GM19468 (cell line): Measurements from ENCODE around the gene TRPM6.

ENCODE experiments used
- ATAC-seq: cut with Tn5 transposase; IDR thresholded peaks from one replicate; pipeline ENCODE4 v1.9.1; 2021; ENCODE audit warnings: mild to moderate bottlenecking, moderate library complexity, moderate number of reproducible peaks; ENCODE audit not compliant: unreplicated experiment; ENCODE audit errors: extremely low read depth

Gene TRPM6

GRCh38 chr9:74775396-74775795 is 112.3 kb downstream of the TRPM6 start:
- ATAC-seq, result no peak

DNA sequence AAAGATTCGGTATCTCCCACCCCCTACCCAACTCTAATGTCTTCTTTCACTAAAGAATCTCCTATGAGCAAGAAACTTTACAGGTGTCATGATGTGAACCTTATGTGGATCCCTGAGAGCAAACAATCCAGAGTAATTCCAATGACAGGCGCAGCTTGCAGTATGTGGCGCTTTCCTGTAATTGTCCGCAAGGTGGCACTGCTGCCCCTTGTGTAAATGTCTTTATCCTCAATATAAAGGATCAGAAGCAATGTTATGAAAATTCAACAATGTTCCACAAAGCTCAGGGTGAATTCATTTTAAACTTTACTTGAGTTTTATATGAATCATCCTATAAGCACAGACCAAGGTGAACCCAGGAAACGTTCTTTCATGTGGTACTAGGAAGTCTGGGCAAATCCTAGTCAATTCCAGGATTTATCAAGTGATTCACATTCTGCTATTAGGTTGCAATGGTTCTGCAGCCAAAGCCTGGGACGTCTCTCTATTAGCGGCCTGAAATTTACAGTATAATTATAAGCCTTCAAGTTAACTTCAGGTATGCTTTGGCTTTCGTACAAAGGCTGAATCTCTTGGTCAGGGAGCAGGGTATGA is 113.7 kb downstream of the TRPM6 start:
- no peak for ATAC-seq

DNA sequence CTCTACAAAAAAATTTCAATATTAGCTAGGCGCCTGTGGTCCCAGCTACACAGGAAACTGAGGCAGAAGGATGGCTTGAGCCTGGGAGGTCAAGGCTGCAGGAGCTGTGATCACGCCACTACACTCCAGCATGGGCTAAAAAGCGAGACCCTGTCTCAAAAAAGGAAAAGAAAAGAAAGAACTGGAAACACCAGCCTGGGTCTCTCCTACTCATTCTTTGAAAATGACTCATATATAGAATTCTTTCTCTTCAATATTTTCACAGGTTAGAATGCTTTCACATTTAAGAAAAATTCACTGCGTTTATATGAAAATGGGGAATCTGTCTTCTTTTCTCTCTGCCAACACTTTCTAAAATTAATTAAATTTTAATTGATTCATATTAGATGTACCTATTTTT is 115.6 kb downstream of the TRPM6 start:
- no peak for ATAC-seq

DNA sequence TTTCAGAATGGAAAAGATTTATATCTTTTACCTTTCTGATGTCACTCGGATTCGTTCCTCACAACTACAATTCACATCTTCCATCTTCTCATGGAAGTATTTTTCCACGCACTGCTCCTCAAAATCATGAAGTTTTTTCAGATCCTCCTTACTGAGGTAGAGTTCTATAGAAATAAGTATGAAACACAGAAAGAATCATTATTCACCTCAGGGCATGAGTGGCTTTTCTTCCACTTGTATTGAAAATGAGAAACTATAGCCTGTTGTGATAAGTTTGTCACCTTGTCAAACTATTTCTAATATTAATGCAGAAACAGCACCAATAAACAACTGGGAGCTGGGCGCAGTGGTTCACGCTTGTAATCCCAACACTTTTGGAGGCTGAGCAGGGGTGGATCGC is 116.0 kb downstream of the TRPM6 start:
- no peak for ATAC-seq

DNA sequence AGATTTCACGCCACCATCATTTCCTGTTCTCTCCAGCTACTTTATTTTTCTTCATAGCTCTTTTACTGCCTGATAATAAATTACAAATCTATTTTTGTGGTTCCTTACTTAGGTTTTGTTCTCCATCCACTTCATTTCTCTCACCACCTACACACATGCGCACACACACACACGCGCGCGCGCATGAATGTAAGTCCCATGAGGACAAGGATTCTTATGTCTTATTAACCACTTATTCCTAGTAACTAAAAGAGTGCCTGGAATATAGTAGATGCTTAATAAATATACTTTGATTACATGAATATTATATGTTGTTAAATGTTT is 116.5 kb downstream of the TRPM6 start:
- no peak for ATAC-seq

DNA sequence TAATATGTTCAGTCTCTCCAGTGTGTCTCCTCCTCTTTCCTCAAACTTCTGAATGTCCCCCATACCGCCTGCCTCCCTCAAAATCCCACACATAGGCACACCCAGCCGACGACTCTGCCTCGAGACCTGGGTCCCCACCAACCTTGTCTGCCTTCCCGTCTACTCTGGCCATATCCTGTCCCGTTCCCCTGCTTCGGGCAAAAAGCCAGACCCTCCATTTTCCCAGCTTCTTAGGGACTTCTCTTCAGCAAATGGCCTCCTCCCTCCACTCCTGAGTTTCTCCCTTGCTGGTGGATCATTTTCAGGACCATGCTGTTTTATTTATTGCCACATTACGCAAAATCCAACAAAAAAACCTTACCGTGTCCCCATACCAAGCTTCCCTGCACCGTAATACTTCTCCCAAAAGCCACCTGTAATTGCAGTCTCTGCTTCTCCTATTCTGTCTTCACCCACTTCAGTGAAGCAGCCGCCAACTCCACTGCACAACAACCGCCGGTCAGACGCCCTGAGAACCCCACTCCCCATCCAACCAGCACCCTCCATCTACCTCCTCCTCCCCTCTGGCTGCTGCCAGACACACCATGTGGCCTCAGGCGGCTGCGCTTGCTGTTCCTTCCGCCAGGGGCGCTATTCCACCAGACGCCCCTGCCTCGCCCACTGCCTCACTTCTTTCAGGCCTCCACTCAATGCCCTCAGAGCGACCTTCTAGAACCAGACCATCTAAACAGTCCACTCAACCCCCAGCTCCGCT is 117.0 kb downstream of the TRPM6 start:
- no peak for ATAC-seq

DNA sequence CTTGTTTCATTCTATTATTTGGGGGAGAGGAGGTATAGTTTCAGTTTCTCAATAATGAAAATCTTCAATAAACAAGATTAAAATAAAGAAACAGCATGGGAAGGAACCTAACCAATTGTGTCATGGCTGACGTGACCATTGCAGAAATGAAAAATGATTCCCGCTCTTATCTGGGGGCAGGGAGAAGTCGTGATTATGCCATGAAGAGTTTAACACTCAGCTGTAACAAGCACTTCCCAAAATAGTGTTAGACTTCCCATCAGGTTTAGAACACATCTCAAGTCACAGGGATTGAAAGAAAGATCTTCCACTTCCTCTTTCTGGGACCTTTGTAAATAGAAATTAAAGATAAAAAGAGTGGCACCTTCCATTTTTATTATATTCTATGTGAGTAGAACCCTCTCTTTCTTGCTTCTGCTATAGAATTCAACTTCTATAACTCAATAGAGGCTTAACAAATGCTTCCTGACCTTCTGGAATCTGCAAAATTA is 122.2 kb downstream of the TRPM6 start:
- ATAC-seq, result no peak

- no peak for ATAC-seq
These were observed 124.8 kb downstream of the TRPM6 start for GRCh38 chr9:74762950-74763349.

- no peak for ATAC-seq
These were observed 127.6 kb downstream of the TRPM6 start for GRCh38 chr9:74760031-74760700.

DNA sequence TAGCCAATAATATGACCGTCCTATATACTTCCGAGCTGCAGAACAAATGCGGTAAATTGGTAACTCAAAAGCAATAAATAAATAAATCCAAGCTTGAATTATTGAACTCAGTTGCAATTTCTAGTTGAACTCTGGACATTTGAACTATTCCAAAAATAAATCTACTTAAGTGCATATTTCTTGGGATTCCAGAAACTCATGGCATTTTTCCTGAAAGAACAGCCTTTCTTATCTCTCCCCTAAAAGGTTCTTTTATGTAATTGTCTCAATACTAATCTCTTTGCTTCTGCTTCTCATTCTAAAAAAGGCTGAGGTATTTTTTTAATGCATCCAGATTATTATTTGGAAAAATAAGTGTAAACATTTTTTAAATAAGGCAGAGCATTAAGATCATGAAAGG is 131.7 kb downstream of the TRPM6 start:
- ATAC-seq, result no peak

DNA sequence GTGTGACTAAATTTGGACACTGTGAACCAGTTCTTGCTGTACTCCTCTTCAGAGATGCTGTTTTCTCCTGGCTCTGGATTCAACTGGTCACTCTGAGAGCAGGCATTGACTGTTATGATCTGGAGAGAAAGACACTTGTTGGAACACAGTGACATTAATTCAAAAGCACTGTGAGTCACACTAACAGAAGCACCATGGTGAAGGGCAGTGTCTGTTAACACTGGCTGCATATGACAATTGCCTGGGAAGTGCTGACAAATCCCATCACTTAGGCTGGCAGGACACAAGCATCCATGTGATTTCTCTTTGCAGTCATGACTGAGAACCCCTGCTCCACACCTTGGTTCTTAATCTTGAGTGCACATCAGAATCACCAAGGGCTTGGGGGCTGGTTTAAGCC is 132.4 kb downstream of the TRPM6 start:
- no peak for ATAC-seq

GRCh38 chr9:74753650-74754049 is 134.1 kb downstream of the TRPM6 start:
- no peak for ATAC-seq

DNA sequence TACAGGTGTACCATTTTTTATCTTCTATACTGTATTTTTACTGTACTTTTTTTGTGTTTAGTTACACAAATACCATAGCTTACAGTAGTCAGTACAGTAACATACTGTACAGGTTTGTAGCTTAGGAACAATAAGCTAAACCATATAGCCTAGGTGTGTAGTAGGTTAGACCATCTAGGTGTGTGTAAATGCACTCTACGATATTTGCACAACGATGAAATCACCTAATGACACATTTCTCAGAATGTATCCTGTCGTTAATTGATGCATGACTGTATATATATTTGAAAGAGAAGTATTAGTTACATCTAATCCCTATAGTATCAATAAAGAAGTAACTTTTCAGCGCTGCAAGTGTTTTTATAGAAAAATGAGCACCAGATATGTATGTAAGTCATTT is 138.8 kb downstream of the TRPM6 start:
- no peak for ATAC-seq

DNA sequence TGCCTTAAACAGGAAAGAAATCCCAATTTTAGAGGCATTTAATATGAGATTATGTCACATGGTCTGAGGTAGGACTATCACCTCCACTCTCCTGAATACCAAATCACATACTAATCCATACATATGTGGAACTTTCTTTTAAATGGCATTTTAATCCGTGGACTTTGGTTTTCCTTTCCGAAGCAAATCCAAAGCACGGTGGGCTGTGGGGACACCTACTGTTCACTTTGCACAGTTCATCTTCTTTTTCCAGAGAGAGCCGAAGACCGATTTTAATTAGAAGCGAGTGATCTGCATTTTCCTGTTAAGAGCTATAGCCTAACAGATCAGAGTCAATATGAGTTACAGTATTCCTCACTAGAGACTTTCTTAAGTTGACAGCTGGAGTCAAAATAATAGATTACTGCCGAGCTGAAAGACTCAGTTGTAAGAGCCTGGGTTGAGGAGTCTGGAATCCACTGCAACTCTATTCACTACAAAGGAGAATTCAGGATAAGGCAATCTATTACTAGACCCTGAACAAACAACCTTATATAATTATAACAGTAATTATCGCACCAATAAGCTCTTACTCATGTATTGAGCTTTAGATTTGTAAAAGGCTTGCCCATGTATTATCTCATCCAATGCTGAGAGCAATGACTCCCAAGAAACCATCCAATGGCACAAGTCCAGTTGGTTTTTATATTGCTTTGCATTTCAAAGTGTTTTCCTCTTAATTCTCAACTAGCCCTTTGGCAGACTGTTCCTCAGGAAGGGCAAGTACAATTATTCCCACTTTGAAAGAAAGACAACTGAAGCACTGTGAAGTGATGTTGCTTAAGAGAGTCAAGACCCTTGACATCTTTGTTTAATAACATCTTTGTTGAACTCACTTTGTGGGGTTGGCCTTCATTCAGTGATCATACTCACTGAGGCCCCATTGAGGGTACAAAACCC is 144.7 kb downstream of the TRPM6 start:
- ATAC-seq, result no peak

DNA sequence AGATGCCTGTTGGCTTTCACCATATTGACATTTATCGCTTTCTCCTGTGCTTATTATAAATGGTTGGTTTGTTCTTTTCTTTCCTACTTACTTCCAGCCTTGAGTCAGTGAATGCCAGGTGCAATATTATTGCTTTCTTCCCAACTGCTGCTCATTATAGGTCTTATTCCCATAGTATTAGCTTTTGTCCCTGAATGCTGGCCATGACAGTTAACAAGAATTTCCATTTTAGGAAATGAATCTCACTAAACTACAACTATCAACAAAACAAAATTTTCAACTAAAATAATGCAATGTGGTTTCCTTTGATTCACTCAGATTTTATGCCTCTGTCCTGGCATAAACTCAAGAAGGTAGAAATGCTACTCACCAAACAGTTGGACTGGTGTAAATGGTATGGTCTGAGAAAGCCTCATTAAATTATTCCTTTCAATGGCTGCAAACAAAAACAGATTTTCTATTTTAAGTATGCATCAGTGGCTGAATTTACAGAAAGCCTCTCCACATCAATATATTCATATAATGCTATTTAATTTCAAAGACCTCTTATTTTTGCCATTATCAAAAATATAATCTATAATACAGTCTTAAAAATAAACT is 145.4 kb downstream of the TRPM6 start:
- ATAC-seq, result no peak

- ATAC-seq, result no peak
These were observed 151.1 kb downstream of the TRPM6 start for GRCh38 chr9:74736646-74737045.

DNA sequence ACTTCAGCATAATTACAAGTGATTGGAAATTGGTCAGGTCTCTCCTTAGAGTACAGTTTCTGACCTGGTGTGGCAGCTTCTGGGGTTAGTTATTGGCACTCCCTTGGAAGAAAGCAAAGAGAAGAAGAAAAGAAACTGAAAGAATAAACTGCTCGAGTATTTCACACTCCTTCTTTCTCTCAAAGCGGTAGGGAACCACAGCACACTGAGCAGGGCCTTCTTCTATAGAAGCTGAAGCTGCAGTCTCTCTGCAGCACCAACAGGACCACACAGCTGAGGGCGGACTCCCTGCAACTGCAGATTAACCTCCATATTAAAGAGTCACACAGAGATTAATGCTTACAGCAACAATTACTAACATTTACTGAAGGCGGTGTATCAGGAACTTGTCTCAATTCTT is 152.0 kb downstream of the TRPM6 start:
- no peak for ATAC-seq

- ATAC-seq, result no peak
These were observed 158.5 kb downstream of the TRPM6 start for GRCh38 chr9:74729136-74729695.

DNA sequence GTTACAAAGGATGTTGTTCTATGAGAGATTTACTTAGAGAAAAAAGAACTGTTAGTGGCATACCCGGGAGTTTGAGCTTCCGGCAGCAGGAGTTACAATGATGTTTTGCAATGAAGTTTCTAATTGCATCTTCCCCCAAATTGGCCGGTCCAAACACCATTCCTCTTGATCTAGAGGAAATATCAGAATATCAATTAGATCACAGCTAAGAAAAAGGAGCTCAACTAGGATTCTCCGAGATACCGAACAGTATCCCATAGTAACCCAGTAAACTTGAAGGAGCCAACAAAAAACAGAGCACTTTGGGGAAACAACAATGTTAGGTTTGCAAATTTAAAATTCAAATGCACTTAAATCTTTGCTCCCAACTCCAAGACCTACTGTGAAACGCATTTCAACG is 159.5 kb downstream of the TRPM6 start:
- ATAC-seq, result no peak

DNA sequence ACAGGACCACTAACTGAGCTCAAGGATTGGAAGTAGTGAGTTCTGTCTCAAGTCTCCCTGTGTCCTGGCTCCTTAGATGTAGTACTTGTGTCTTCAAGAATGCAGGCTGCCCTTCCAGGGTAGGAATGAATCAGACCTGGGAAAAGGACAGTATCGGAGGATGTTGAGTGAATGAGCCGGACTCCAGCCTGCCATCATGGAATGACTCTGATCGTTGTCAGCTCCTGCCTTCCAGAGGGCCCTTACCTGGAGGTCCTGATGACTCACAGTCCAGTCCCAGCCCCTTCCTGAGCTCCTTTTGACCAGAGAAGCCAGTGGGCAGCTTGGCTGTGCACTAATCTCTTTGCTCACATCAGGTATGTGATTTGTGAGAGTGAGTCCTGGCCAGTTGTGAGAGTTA is 161.1 kb downstream of the TRPM6 start:
- no peak for ATAC-seq
